ENCODE measurements around the gene ZBTB25.

ZBTB25 gene

DNA sequence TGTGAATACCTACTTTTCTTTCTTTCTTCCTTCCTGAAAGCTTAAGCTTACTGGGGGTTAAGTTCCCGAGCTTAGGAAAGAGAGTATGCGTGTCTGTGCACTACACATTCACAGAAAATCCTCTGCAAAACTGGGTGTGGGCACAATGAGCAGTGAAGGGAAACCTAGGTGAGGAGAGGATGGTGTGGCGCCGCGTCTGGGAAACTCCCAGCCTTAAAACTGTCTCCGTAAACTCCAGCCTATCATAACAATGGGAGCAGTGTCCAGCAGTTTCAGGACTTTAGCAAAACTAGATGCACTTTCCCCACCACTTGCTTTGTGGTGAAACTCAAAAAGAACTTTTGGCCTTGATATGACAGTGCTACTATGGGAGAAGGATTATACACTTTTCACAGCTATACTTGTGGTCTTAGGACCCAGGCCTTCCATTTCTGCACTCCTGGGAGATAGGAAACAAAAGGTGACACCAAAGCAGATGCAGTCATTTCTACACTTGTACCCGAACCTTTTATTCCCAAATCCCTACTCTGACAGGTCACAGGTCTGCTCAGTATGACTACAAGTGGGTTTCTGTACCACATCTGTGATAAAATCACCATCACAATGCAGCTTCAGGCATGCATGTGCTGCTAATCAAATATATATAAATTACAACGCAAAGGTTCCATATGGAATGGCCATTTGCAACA lies 27.9 kb downstream of the ZBTB25 start:
- no peak for DNase-seq

GRCh38 chr14:64474698-64475097 lies 28.9 kb downstream of the ZBTB25 start:
- DNase-seq = no peak

DNA sequence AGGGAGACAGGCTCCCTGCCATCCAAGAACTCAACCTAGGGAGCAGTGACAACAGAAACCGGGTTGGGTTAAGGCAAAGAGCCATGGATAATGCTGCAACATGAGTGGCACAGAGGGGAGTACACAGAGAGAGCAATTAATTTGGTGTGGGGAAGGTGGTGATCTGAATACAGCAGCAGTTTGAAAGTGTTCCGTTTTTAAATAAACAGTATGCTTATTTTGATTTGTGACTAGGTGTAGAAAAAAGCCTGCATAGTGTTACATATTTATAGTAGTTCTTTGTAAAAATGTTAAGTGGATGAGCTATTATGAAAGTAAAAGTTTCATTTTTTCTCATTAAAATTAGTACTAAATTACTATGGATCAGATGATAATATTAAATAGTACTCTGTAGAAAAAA lies 29.6 kb downstream of the ZBTB25 start:
- DNase-seq = no peak

GRCh38 chr14:64468451-64468850 lies 35.2 kb downstream of the ZBTB25 start:
- DNase-seq = no peak

GRCh38 chr14:64467566-64467965 lies 36.1 kb downstream of the ZBTB25 start:
- DNase-seq = no peak

DNA sequence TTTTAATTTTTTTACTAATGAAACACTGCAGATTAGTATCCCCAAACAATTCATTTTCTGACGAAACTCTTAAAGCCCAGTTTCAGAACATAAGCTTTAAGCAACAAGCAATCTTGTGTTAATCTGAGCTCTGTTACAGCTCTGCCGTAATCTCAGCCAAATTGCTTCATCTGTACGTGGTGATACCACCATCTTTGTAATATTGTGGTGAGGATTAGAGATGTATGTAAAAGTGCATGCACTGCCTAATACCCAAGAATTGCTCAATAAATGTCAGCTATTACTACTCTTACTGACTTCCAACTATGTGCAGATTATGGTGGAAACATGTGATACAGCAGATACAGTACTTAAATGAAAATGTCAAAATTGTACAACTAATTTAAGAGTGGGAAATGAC lies 36.5 kb downstream of the ZBTB25 start:
- DNase-seq = no peak

GRCh38 chr14:64465831-64466554 lies 37.6 kb downstream of the ZBTB25 start:
- peak in 1 of 2 experiments; percentile 46 for DNase-seq

GRCh38 chr14:64465191-64465822 lies 38.3 kb downstream of the ZBTB25 start, which contains the start of gene AKAP5:
Gene AKAP5 (plus strand): TSS chr14:64465499. CDS start chr14:64468395, 2,896 bp downstream.
- DNase-seq = peak in 1 of 2 experiments; percentile 74

DNA sequence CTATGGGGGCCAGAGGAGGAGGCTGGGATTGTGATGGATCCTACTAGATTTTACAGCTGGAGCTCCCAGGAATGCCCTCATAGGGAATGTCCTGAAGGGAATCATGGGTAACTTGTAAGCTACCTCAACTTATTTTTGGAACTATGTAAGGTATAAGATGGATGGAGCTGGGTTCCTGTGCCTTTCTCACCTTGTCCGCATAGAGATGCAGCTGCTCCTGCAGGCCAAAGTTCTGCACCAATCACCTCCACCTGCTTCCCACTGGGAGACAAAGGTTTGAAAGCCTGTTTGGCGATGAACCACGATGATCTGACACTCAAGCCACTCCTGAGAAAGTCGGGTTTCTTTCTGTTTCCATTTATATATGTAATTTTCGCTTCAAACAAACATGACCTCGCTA lies 39.0 kb downstream of the ZBTB25 start:
- no peak for DNase-seq

- no peak for DNase-seq
Observed at GRCh38 chr14:64463873-64464272, 39.8 kb downstream of the ZBTB25 start.

- DNase-seq = no peak
Observed at GRCh38 chr14:64463195-64463594, 40.4 kb downstream of the ZBTB25 start.

- no peak for DNase-seq
Observed at GRCh38 chr14:64461221-64461620, 42.4 kb downstream of the ZBTB25 start.

DNA sequence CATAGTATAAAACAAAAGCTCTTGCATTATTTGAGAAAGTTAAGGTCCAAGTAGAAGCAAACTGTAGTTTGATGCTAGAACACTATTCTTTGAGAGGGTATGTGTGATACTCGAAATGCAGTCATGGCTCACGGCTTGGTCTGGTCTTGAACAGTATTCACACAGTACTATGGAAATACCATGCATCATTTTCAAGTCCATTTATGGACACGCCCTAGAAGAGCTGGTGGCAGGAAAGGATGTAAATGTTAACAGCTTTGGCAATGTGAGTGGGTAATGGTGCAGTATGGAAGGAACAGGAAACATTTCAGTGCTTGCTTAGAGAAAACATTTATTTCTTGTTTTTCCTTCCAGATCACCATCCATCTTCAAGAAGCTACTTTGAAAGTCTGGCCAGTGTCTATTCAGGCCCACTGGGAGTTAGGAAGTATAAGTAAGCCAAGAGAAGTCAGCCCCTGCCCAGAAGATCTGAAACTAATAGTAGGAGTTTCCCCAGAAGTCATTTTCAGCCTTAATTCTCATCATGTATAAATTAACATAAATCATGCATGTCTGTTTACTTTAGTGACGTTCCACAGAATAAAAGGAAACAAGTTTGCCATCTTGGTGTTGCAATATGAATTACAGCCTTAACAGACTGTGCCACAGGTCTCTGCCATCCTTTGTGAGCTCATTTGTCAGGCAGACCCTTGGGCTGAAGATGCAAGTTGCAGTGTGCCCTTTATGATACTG lies 44.1 kb downstream of the ZBTB25 start:
- no peak for DNase-seq

DNA sequence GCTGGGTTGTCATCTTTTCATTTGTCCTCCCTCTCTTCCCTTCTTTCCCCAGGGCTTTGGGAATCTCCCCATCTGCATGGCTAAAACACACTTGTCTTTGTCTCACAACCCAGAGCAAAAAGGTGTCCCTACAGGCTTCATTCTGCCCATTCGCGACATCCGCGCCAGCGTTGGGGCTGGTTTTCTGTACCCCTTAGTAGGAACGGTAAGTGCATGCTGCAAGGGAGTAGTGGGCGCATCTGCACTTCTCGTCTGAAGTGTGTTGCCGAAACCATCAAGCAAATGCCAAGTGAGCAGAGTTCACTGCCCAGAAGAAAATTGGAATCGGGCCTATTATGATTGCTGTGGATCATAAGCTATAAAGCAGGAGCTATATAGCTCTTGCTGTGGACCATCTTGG lies 49.0 kb downstream of the ZBTB25 start:
- no peak for DNase-seq

GRCh38 chr14:64450255-64450654 lies 53.4 kb downstream of the ZBTB25 start:
- no peak for DNase-seq

- DNase-seq = no peak
Observed at GRCh38 chr14:64447876-64448670, 55.6 kb downstream of the ZBTB25 start.

GRCh38 chr14:64444984-64445845 lies 58.4 kb downstream of the ZBTB25 start:
- DNase-seq = no peak

DNA sequence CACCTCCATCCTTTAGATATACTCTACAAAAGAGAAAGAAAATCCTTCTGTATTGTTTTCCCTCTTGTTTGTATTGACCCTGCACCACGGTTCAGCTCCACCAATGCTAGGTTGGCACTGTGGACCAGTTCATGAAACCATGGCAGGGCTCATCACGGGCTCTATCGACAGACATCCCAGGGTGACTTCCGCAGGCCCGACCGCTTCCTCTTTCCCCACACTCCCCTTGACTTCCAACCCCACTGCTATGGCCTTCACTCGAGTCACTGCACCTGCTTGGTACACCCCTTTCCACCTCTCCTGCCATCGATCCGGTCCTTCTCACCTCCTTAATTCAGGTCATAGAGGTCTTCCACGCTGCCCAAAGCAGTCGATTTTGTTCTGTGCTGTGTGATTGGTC lies 59.5 kb downstream of the ZBTB25 start:
- DNase-seq = no peak

- DNase-seq = no peak
Observed at GRCh38 chr14:64442300-64442988, 61.2 kb downstream of the ZBTB25 start.

DNA sequence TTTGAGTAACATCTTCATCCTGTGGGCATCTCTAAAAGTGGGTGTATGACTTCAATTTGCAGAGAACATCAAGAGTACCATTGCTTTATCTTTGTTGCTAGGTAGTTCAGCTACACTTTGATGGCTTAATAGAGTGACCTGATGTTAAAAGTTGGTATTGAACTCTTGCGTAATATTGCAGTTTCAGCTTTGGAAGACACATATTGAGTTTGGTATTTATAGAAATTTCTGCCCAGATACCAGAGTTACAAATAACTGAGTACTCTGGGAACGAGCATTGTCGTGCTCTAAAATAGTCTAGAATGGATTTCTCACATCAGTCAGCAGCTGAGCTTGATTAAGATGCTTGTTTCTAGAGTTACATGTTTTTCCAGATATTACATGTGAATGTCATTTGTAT lies 63.1 kb downstream of the ZBTB25 start:
- no peak for DNase-seq

GRCh38 chr14:64439141-64439540 lies 64.5 kb downstream of the ZBTB25 start:
- DNase-seq = no peak

Data from NCI-H446 (cell line).